Gastroesophageal sphincter (tissue), 3 donors: Measurements from ENCODE around the gene INTS15.

Source experiments
- CTCF ChIP-seq, 4 experiments: fragments of 200-600 bp in 2 of 4; fragments of 450-650 bp in 2 of 4; sonication (generic) in 1 of 4; IDR thresholded peaks; one replicate each; pipeline ENCODE4 v1.5.1; 2017 to 2019; ENCODE audit warnings: antibody characterized with exemption in 4 of 4, mild to moderate bottlenecking in 2 of 4, moderate library complexity in 2 of 4
- POLR2A ChIP-seq, 2 donors: fragments of 450-650 bp; IDR thresholded peaks; one replicate each; pipeline ENCODE4 v1.6.1; 2017; ENCODE audit warnings: antibody characterized with exemption in 2 of 2, mild to moderate bottlenecking in 2 of 2, moderate library complexity in 1 of 2

- TF ChIP-seq POLR2A (IDR thresholded peaks at IDR 0.05): no peak
- no peak for TF ChIP-seq CTCF (IDR thresholded peaks at IDR 0.05)
Measured at GRCh38 chr7:6556196-6556595, 33.6 kb upstream of the INTS15 start.
